ENCODE data around the gene SHD. TPM values are rescaled to one million over a fixed set of nuclear protein-coding genes. Genes with fewer than 3 reads are reported as not detected.

The SHD gene
- total and polyA plus RNA-seq, 4 donors = not detected

- no peak for ATAC-seq (ENCODE audit: insufficient read depth, low FRiP score)
- no peak for DNase-seq
- H3K36me3 ChIP-seq (ENCODE audit: control insufficient read depth in 4 of 4, insufficient read depth in 4 of 4, low read length in 4 of 4) = no peaks in the 10 kb centered on the region
- H3K4me1 ChIP-seq (ENCODE audit: control insufficient read depth in 5 of 5, insufficient read depth in 5 of 5, low read length in 5 of 5) = peaks cover 0 to 5% (median 0%) of the 10 kb centered on the region in 5 donors
- WGBS, 2 donors = 47 to 55% methylated on average over 21 of the region's 21 CpGs
- TF ChIP-seq CTCF (IDR thresholded peaks at IDR 0.05; ENCODE audit: control extremely low read depth, extremely low read depth) = no peak
- H3K27ac ChIP-seq (ENCODE audit: low read depth in 1 of 2, low read length in 1 of 2) = no peak overlapping the region
- peaks cover 0 to 17% (median 15%) of the 10 kb centered on the region in 3 donors for H3K27me3 ChIP-seq (ENCODE audit: control insufficient read depth in 3 of 3, insufficient read depth in 3 of 3, low read length in 2 of 3)
- no peak overlapping the region for H3K4me3 ChIP-seq
- H3K9ac ChIP-seq (ENCODE audit: insufficient read depth in 1 of 2, low read length in 2 of 2) = no peak overlapping the region
- H3K9me3 ChIP-seq (ENCODE audit: control insufficient read depth in 4 of 4, insufficient read depth in 3 of 4, low read length in 3 of 4) = peaks cover 0 to 2% (median 0%) of the 10 kb centered on the region in 4 donors
Observed at GRCh38 chr19:4232614-4233281, 46.3 kb upstream of the SHD start.

DNA sequence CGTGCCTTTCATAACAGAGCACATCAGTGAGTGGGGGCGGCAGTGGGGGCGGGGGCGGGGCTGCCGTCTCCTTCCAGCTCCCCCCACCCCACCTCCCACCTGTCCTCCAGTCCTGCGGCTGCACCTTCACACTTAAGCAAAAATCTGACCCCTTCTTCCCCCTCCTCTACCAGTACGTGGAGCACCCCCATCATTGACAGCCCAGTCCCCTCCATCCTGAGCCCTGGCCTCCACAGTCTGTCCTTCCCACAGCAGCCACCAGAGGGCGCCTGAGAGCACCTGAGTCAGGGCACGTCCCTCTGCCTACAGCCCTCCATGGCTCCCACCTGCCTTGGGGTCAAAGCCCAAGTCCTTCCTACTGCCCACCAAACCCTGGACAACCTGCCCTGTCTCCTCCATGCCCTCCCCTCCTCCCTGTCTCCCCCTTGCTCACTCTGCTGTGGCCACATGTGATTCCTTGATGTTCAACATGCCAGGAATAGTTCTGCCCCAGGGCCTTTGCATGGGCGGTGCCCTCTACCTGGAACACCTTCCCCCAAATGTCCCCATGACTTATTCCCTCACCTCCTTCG is 45.7 kb upstream of the SHD start:
- H3K27me3 ChIP-seq (ENCODE audit: control insufficient read depth in 3 of 3, insufficient read depth in 3 of 3, low read length in 2 of 3) = peaks cover 0 to 11% (median 9%) of the 10 kb centered on the region in 3 donors
- WGBS, 2 donors = 39 to 43% methylated on average over 11 of the region's 11 CpGs
- peaks cover 0 to 5% (median 0%) of the 10 kb centered on the region in 5 donors for H3K4me1 ChIP-seq (ENCODE audit: control insufficient read depth in 5 of 5, insufficient read depth in 5 of 5, low read length in 5 of 5)
- DNase-seq = peak; percentile 13 to 35 (median 15)
- peaks cover 0 to 2% (median 0%) of the 10 kb centered on the region in 4 donors for H3K9me3 ChIP-seq (ENCODE audit: control insufficient read depth in 4 of 4, insufficient read depth in 3 of 4, low read length in 3 of 4)
- ATAC-seq (ENCODE audit: insufficient read depth, low FRiP score) = peak; percentile 66
- no peak overlapping the region for H3K9ac ChIP-seq (ENCODE audit: insufficient read depth in 1 of 2, low read length in 2 of 2)
- no peak overlapping the region for H3K27ac ChIP-seq (ENCODE audit: low read depth in 1 of 2, low read length in 1 of 2)
- no peaks in the 10 kb centered on the region for H3K36me3 ChIP-seq (ENCODE audit: control insufficient read depth in 4 of 4, insufficient read depth in 4 of 4, low read length in 4 of 4)
- no peak for TF ChIP-seq CTCF (IDR thresholded peaks at IDR 0.05; ENCODE audit: control extremely low read depth, extremely low read depth)
- no peak overlapping the region for H3K4me3 ChIP-seq

DNA sequence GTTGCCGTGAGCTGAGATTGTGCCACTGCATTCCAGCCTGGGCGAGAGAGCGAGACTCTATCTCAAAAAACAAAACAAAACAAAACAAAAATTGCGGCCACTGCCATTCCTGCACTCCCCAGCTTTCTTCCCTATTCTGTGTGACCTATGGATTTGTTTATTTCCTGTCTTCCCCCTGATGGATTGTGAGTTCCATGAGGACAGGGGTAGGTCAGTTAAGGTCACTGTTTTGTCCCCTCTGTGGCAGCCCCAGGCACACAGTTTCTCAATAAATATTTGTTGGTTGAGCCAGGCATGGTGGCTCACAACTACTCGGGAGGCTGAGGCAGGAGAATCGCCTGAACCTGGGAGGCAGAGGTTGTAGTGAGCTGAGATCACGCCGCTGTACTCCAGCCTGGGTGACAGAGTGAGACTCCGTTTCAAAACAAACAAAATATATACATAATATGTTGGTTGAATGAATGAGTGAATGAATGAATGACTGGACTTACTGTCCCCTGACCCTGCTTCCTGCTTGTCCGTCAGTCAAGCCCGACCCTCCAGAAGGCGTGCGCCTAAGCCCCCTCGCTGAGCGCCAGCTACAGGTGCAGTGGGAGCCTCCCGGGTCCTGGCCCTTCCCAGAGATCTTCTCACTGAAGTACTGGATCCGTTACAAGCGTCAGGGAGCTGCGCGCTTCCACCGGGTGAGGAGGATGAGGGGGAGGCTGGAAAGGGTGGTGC is 44.8 kb upstream of the SHD start:
- H3K27me3 ChIP-seq (ENCODE audit: control insufficient read depth in 3 of 3, insufficient read depth in 3 of 3, low read length in 2 of 3) = peaks cover 0 to 3% (median 3%) of the 10 kb centered on the region in 3 donors
- H3K4me1 ChIP-seq (ENCODE audit: control insufficient read depth in 5 of 5, insufficient read depth in 5 of 5, low read length in 5 of 5) = peaks cover 0 to 3% (median 0%) of the 10 kb centered on the region in 5 donors
- H3K4me3 ChIP-seq = no peak overlapping the region
- ATAC-seq (ENCODE audit: insufficient read depth, low FRiP score) = no peak
- H3K9ac ChIP-seq (ENCODE audit: insufficient read depth in 1 of 2, low read length in 2 of 2) = no peak overlapping the region
- H3K9me3 ChIP-seq (ENCODE audit: control insufficient read depth in 4 of 4, insufficient read depth in 3 of 4, low read length in 3 of 4) = peaks cover 0 to 2% (median 0%) of the 10 kb centered on the region in 4 donors
- no peak for DNase-seq
- WGBS, 2 donors = 51 to 67% methylated on average over 21 of the region's 21 CpGs
- no peak for TF ChIP-seq CTCF (IDR thresholded peaks at IDR 0.05; ENCODE audit: control extremely low read depth, extremely low read depth)
- no peak overlapping the region for H3K27ac ChIP-seq (ENCODE audit: low read depth in 1 of 2, low read length in 1 of 2)
- no peaks in the 10 kb centered on the region for H3K36me3 ChIP-seq (ENCODE audit: control insufficient read depth in 4 of 4, insufficient read depth in 4 of 4, low read length in 4 of 4)
